ENCODE results near the gene DYRK1A. TPM values are rescaled to one million over a fixed set of nuclear protein-coding genes. Genes with fewer than 3 reads are reported as not detected.

Gene DYRK1A
- total RNA-seq, 2 donors from 2014 or later, result 70.5 to 146 TPM

- TF ChIP-seq POLR2AphosphoS5 (IDR thresholded peaks at IDR 0.05) (no peak), CTCF (IDR thresholded peaks at IDR 0.05) (no peak), POLR2A (IDR thresholded peaks at IDR 0.05) (no peak)
- H3K27me3 ChIP-seq (replicated peaks; ENCODE audit: insufficient read depth), result no peaks in the 10 kb centered on the region
- H3K27ac ChIP-seq, result no peak overlapping the region
- no peak for DNase-seq (ENCODE audit: low spot score)
- H3K4me1 ChIP-seq (replicated peaks), result no peaks in the 10 kb centered on the region
- intact Hi-C loops (cut with DNase I), result no loop called here
- no peaks in the 10 kb centered on the region for H3K9me3 ChIP-seq
- no peak overlapping the region for H3K4me3 ChIP-seq
- no peaks in the 10 kb centered on the region for H3K36me3 ChIP-seq
- WGBS, result 96% methylated on average over 5 of the region's 5 CpGs
These were observed 66.9 kb downstream of the DYRK1A start for GRCh38 chr21:37433456-37433840.

GRCh38 chr21:37435120-37435519, 68.5 kb downstream of the DYRK1A start:
- H3K27ac ChIP-seq, result no peak overlapping the region
- no peaks in the 10 kb centered on the region for H3K9me3 ChIP-seq
- 24% methylated on average over 6 of the region's 6 CpGs for WGBS
- no peak for TF ChIP-seq POLR2A (IDR thresholded peaks at IDR 0.05)
- no peak for TF ChIP-seq CTCF (IDR thresholded peaks at IDR 0.05)
- TF ChIP-seq POLR2AphosphoS5 (IDR thresholded peaks at IDR 0.05), result peak; percentile 46
- no peaks in the 10 kb centered on the region for H3K27me3 ChIP-seq (replicated peaks; ENCODE audit: insufficient read depth)
- intact Hi-C loops (cut with DNase I), result no loop called here
- H3K4me1 ChIP-seq (replicated peaks), result no peaks in the 10 kb centered on the region
- H3K36me3 ChIP-seq, result no peaks in the 10 kb centered on the region
- no peak overlapping the region for H3K4me3 ChIP-seq
- DNase-seq (ENCODE audit: low spot score), result no peak

GRCh38 chr21:37435711-37436110, 69.1 kb downstream of the DYRK1A start:
- Histone ChIP-seq H3K36me3 (no peaks in the 10 kb centered on the region), H3K9me3 (no peaks in the 10 kb centered on the region), H3K4me3 (no peak overlapping the region), H3K27me3 (replicated peaks; ENCODE audit: insufficient read depth) (no peaks in the 10 kb centered on the region), H3K4me1 (replicated peaks) (no peaks in the 10 kb centered on the region), H3K27ac (no peak overlapping the region)
- intact Hi-C loops (cut with DNase I), result no loop called here
- DNase-seq (ENCODE audit: low spot score), result no peak
- TF ChIP-seq POLR2AphosphoS5 (IDR thresholded peaks at IDR 0.05), result no peak
- no peak for TF ChIP-seq POLR2A (IDR thresholded peaks at IDR 0.05)
- TF ChIP-seq CTCF (IDR thresholded peaks at IDR 0.05), result no peak
- 27% methylated on average over 3 of the region's 3 CpGs for WGBS

- DNase-seq (ENCODE audit: low spot score), result no peak
- H3K36me3 ChIP-seq, result no peaks in the 10 kb centered on the region
- TF ChIP-seq POLR2AphosphoS5 (IDR thresholded peaks at IDR 0.05), result no peak
- no peak for TF ChIP-seq POLR2A (IDR thresholded peaks at IDR 0.05)
- no peak for TF ChIP-seq CTCF (IDR thresholded peaks at IDR 0.05)
- no peaks in the 10 kb centered on the region for H3K27me3 ChIP-seq (replicated peaks; ENCODE audit: insufficient read depth)
- 62% methylated on average over 2 of the region's 2 CpGs for WGBS
- no peaks in the 10 kb centered on the region for H3K9me3 ChIP-seq
- intact Hi-C loops (cut with DNase I), result no loop called here
- no peak overlapping the region for H3K27ac ChIP-seq
- no peaks in the 10 kb centered on the region for H3K4me1 ChIP-seq (replicated peaks)
- no peak overlapping the region for H3K4me3 ChIP-seq
These were observed 69.6 kb downstream of the DYRK1A start for GRCh38 chr21:37436174-37436573.

- no peak for DNase-seq (ENCODE audit: low spot score)
- H3K4me1 ChIP-seq (replicated peaks), result no peaks in the 10 kb centered on the region
- TF ChIP-seq POLR2AphosphoS5 (IDR thresholded peaks at IDR 0.05) (no peak), POLR2A (IDR thresholded peaks at IDR 0.05) (no peak), CTCF (IDR thresholded peaks at IDR 0.05) (no peak)
- no peaks in the 10 kb centered on the region for H3K36me3 ChIP-seq
- intact Hi-C loops (cut with DNase I), result no loop called here
- no peaks in the 10 kb centered on the region for H3K27me3 ChIP-seq (replicated peaks; ENCODE audit: insufficient read depth)
- no peaks in the 10 kb centered on the region for H3K9me3 ChIP-seq
- H3K27ac ChIP-seq, result no peak overlapping the region
- no peak overlapping the region for H3K4me3 ChIP-seq
- 55% methylated on average over 1 of the region's 1 CpG for WGBS
These were observed 71.0 kb downstream of the DYRK1A start for GRCh38 chr21:37437376-37438080.

Measured in prostate gland (tissue), 2 donors.